Measurements from ENCODE around the gene ARHGAP6. TPM values are rescaled to one million over a fixed set of nuclear protein-coding genes. Genes with fewer than 3 reads are reported as not detected.

The ARHGAP6 gene
- total and polyA plus RNA-seq, 2 of the 13 experiments (the other 11 are each of a cell fraction or from before 2014, with no cell fraction given) = 0.11 TPM; not detected in 1

DNA sequence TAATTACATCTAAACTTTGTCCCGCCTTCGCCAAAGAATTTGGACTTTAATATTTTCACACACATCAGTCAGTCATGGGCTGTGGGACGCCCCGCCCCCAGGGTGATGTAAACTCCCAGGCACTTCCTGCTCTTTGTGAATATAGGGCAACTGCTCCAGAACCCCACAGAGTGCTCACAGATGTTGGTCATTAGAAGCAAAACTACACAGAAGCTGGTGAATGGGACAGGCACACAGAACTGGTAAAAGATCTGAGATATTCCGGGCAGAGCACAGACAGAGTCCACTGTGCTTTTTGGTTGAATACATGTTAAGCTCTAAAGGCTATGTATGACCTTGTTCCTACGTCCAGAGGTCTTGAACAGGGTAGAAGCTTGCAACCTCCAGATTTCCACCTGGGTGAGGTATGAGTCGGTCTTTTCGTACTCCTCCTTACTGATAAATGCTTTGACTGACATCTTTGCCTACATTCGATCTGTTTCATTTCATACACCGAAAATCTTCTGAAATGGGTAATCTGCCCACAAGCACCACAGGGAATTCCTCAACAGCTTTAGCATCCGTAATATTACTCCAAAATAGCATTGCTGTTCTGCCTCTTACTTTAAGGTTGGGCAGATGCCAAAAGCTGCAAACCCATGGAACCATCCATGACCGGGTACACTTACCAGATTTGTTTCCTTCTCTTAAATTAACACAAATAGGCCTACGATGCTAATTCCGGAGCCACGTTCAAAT is 227.9 kb downstream of the ARHGAP6 start (continued):
- no peak for TF ChIP-seq RERE (CRISPR knock-in tag; IDR thresholded peaks at IDR 0.05; ENCODE audit: low read depth)
- TF ChIP-seq PHF20 (CRISPR knock-in tag; IDR thresholded peaks at IDR 0.05) = no peak
- no peak for TF ChIP-seq AGO1 (IDR thresholded peaks at IDR 0.05; ENCODE audit: low read depth, low read length, poor library complexity, severe bottlenecking)
- TF ChIP-seq NCOA5 (CRISPR knock-in tag; IDR thresholded peaks at IDR 0.05) = no peak
- no peak for TF ChIP-seq ZNF576 (CRISPR knock-in tag; IDR thresholded peaks at IDR 0.05)
- TF ChIP-seq ZNF101 (CRISPR knock-in tag; IDR thresholded peaks at IDR 0.05; ENCODE audit: borderline replicate concordance, low read depth) = no peak
- TF ChIP-seq HOXD1 (CRISPR knock-in tag; IDR thresholded peaks at IDR 0.05) = no peak
- TF ChIP-seq ZNF776 (CRISPR knock-in tag; IDR thresholded peaks at IDR 0.05) = no peak
- no peak for TF ChIP-seq ARHGAP35 (CRISPR knock-in tag; IDR thresholded peaks at IDR 0.05; ENCODE audit: borderline replicate concordance)
- TF ChIP-seq ZNF367 (CRISPR knock-in tag; IDR thresholded peaks at IDR 0.05; ENCODE audit: borderline replicate concordance) = no peak
- no peak for TF ChIP-seq ZFP1 (CRISPR knock-in tag; IDR thresholded peaks at IDR 0.05)
- TF ChIP-seq TRIM24 (CRISPR knock-in tag; IDR thresholded peaks at IDR 0.05) = no peak
- TF ChIP-seq, protein P1, sequence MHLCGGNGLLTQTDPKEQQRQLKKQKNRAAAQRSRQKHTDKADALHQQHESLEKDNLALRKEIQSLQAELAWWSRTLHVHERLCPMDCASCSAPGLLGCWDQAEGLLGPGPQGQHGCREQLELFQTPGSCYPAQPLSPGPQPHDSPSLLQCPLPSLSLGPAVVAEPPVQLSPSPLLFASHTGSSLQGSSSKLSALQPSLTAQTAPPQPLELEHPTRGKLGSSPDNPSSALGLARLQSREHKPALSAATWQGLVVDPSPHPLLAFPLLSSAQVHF (CRISPR knock-in tag; IDR thresholded peaks at IDR 0.05) = no peak

Data from HepG2 (cell line).